H1 (cell line): ENCODE data around the gene EXD1. TPM values are rescaled to one million over a fixed set of nuclear protein-coding genes. Genes with fewer than 3 reads are reported as not detected.

Experiments
- CTCF ChIA-PET: fragments of 300-600 bp; sonication (Branson Sonifier 250); formaldehyde crosslinking; loops from one replicate; lab custom pipeline; 2021; ENCODE audit not compliant: partially characterized antibody; lab: Charles Lee
- POLR2A ChIA-PET: fragments of 300-600 bp; sonication (Branson Sonifier 250); formaldehyde crosslinking; loops from one replicate; lab custom pipeline; 2021; ENCODE audit warnings: inconsistent platforms; ENCODE audit not compliant: partially characterized antibody; lab: Charles Lee
- DNase-seq, 2 experiments: peaks; one replicate each; pipeline versions ENCODE4 v3.0.0 to v3.0.0-alpha.2; 2010 to 2022; ENCODE audit warnings: low spot score in 2 of 2, low read depth in 1 of 2, mixed read lengths in 1 of 2
- FAIRE-seq: peaks from 2 replicates; lab custom pipeline; 2011; peaks lifted over from hg19 to GRCh38; lab: Jason Lieb, UNC
- H2AFZ ChIP-seq: 2 replicates; pipeline ENCODE4 v1.8.1; 2012; ENCODE audit warnings: low read length, inconsistent platforms
- H2AK5ac ChIP-seq: 2 replicates; pipeline ENCODE4 v1.6.1; 2013; ENCODE audit warnings: low read depth, low read length
- H2BK120ac ChIP-seq: replicated peaks from 2 replicates; pipeline ENCODE3; 2013; ENCODE audit warnings: low read depth, low read length, inconsistent platforms
- H2BK12ac ChIP-seq: 2 replicates; pipeline ENCODE4 v1.6.1; 2013; ENCODE audit warnings: low read depth, low read length
- H2BK15ac ChIP-seq: 2 replicates; pipeline ENCODE4 v1.6.1; 2013; ENCODE audit warnings: low read length
- H2BK20ac ChIP-seq: 2 replicates; pipeline ENCODE4 v1.6.1; 2013; ENCODE audit warnings: low read length
- H2BK5ac ChIP-seq: 2 replicates; pipeline ENCODE4 v1.6.1; 2013; ENCODE audit warnings: low read depth, low read length
- H3K14ac ChIP-seq: 2 replicates; pipeline ENCODE4 v1.6.1; 2013; ENCODE audit warnings: inconsistent platforms; ENCODE audit not compliant: insufficient read length
- H3K18ac ChIP-seq: 2 replicates; pipeline ENCODE4 v1.6.1; 2013; ENCODE audit warnings: low read length; ENCODE audit errors: extremely low read depth
- H3K23ac ChIP-seq: 2 replicates; pipeline ENCODE4 v1.6.1; 2013; ENCODE audit warnings: inconsistent platforms; ENCODE audit not compliant: insufficient read length
- H3K23me2 ChIP-seq: 2 replicates; pipeline ENCODE4 v1.6.1; 2013; ENCODE audit warnings: low read depth, low read length
- H3K27ac ChIP-seq: 2 replicates; pipeline ENCODE4 v1.6.1; 2011; ENCODE audit warnings: low read depth, low read length, inconsistent platforms
- H3K27me3 ChIP-seq, 4 experiments: replicated peaks in 1 of 4; 1 replicate in 1 of 4; 2 replicates in 3 of 4; pipeline versions ENCODE4 v1.6.1 to v1.8.1; 2011 to 2013; ENCODE audit warnings: low read length in 3 of 4, mild to moderate bottlenecking in 3 of 4, inconsistent platforms in 2 of 4, mixed read lengths in 2 of 4, moderate library complexity in 1 of 4; ENCODE audit not compliant: control insufficient read depth in 3 of 4, insufficient read depth in 3 of 4; ENCODE audit errors: extremely low read depth in 1 of 4
- H3K36me3 ChIP-seq, 4 experiments: 2 replicates each; pipeline versions ENCODE4 v1.6.1 to v1.8.1; 2011 to 2013; ENCODE audit warnings: mild to moderate bottlenecking in 4 of 4, low read length in 3 of 4, moderate library complexity in 2 of 4, control low read depth in 1 of 4, inconsistent platforms in 1 of 4; ENCODE audit not compliant: insufficient read depth in 4 of 4, control insufficient read depth in 2 of 4
- H3K4ac ChIP-seq: replicated peaks from 2 replicates; pipeline ENCODE3; 2013; ENCODE audit warnings: low read length, low read depth, mixed read lengths, inconsistent platforms; ENCODE audit not compliant: insufficient read length
- H3K4me1 ChIP-seq, 4 experiments: replicated peaks in 1 of 4; 1 replicate in 1 of 4; 2 replicates in 3 of 4; pipeline versions ENCODE4 v1.6.1 to v1.8.1; 2011 to 2013; ENCODE audit warnings: low read length in 3 of 4, inconsistent platforms in 2 of 4, mixed read lengths in 1 of 4; ENCODE audit not compliant: insufficient read depth in 4 of 4, control insufficient read depth in 3 of 4
- H3K4me2 ChIP-seq, 2 experiments: 2 replicates each; pipeline versions ENCODE4 v1.6.1 to v1.8.1; 2011 to 2013; ENCODE audit warnings: low read depth in 2 of 2, low read length in 2 of 2, control low read depth in 1 of 2, inconsistent platforms in 1 of 2, mild to moderate bottlenecking in 1 of 2; ENCODE audit not compliant: insufficient read depth in 1 of 2
- H3K4me3 ChIP-seq, 4 experiments: fragments of 200-600, 300-600 bp in 1 of 4; sonication (generic), shearing (Covaris generic), sonication (Bioruptor Twin) in 1 of 4; 2 replicates each; pipeline versions ENCODE4 v1.5.1 to v1.8.1; 2011 to 2016; ENCODE audit warnings: low read length in 4 of 4, low read depth in 3 of 4, control low read depth in 2 of 4, inconsistent platforms in 2 of 4, mild to moderate bottlenecking in 2 of 4, mixed read lengths in 1 of 4, moderate library complexity in 1 of 4; ENCODE audit not compliant: insufficient read depth in 2 of 4; ENCODE audit errors: extremely low read depth in 1 of 4
- H3K56ac ChIP-seq: replicated peaks from 2 replicates; pipeline ENCODE3; 2013; ENCODE audit warnings: low read depth, mild to moderate bottlenecking, mixed read lengths, low read length, inconsistent platforms; ENCODE audit not compliant: insufficient read length
- H3K79me1 ChIP-seq: 2 replicates; pipeline ENCODE4 v1.6.1; 2013; ENCODE audit warnings: low read depth, low read length, control low read depth
- H3K79me2 ChIP-seq, 2 experiments: 2 replicates each; pipeline versions ENCODE4 v1.6.1 to v1.8.1; 2012 to 2013; ENCODE audit warnings: low read length in 2 of 2, mild to moderate bottlenecking in 2 of 2, inconsistent platforms in 1 of 2; ENCODE audit not compliant: insufficient read depth in 2 of 2, control insufficient read depth in 1 of 2
- H3K9ac ChIP-seq, 4 experiments: replicated peaks in 1 of 4; 1 replicate in 1 of 4; 2 replicates in 3 of 4; pipeline versions ENCODE4 v1.6.1 to v1.8.1; 2011 to 2013; ENCODE audit warnings: low read depth in 3 of 4, low read length in 3 of 4, control low read depth in 2 of 4, mild to moderate bottlenecking in 2 of 4, moderate library complexity in 2 of 4, inconsistent platforms in 1 of 4; ENCODE audit errors: extremely low read depth in 1 of 4
- H3K9me3 ChIP-seq, 2 experiments: 2 replicates each; pipeline versions ENCODE4 v1.6.1 to v1.8.1; 2012 to 2013; ENCODE audit warnings: mild to moderate bottlenecking in 2 of 2, moderate library complexity in 2 of 2, control low read depth in 1 of 2, inconsistent platforms in 1 of 2, low read depth in 1 of 2, low read length in 1 of 2, mixed read lengths in 1 of 2; ENCODE audit not compliant: insufficient read depth in 2 of 2
- H4K20me1 ChIP-seq, 2 experiments: replicated peaks in 1 of 2; 2 replicates each; pipeline versions ENCODE3 to v1.8.1; 2011 to 2013; ENCODE audit warnings: inconsistent platforms in 2 of 2, low read length in 2 of 2, mild to moderate bottlenecking in 1 of 2; ENCODE audit not compliant: insufficient read depth in 2 of 2, control insufficient read depth in 1 of 2
- H4K5ac ChIP-seq: 2 replicates; pipeline ENCODE4 v1.6.1; 2013; ENCODE audit warnings: low read length, low read depth, mixed read lengths, inconsistent platforms; ENCODE audit not compliant: insufficient read length
- H4K8ac ChIP-seq: 2 replicates; pipeline ENCODE4 v1.8.0; 2013; ENCODE audit warnings: mild to moderate bottlenecking, moderate library complexity, low read length, inconsistent platforms; ENCODE audit not compliant: insufficient read depth; ENCODE audit errors: extremely low read depth
- H4K91ac ChIP-seq: replicated peaks from 2 replicates; pipeline ENCODE3; 2013; ENCODE audit warnings: low read length, mixed read lengths, inconsistent platforms; ENCODE audit not compliant: insufficient read length
- FOSL1 ChIP-seq: IDR thresholded peaks from 2 replicates; pipeline ENCODE4 v1.6.1; 2011; ENCODE audit warnings: mild to moderate bottlenecking, low read depth, low read length, moderate library complexity; ENCODE audit not compliant: insufficient read depth
- POLR2A ChIP-seq, 2 experiments: IDR thresholded peaks; 1 replicate in 1 of 2; 2 replicates in 1 of 2; pipeline ENCODE4 v1.6.1; 2011; ENCODE audit warnings: low read depth in 2 of 2, low read length in 2 of 2, mild to moderate bottlenecking in 2 of 2; ENCODE audit errors: control extremely low read depth in 1 of 2
- RFX5 ChIP-seq: IDR thresholded peaks from 2 replicates; pipeline ENCODE4 v1.6.1; 2011; ENCODE audit warnings: low read depth, low read length, improper control_type of control experiment, borderline replicate concordance
- SP4 ChIP-seq: IDR thresholded peaks from 2 replicates; pipeline ENCODE4 v1.6.1; 2012; ENCODE audit warnings: low read length, inconsistent platforms
- WGBS, 2 experiments: shearing (Covaris generic) in 1 of 2; methylation state at CpG; one replicate each; pipeline versions ENCODE4 v1.1.6 to v1.1.7; 2013 to 2015; ENCODE audit warnings: low lambda C conversion rate in 2 of 2, mixed read lengths in 2 of 2, inconsistent platforms in 1 of 2, low coverage in 1 of 2, missing lambda C conversion rate in 1 of 2; ENCODE audit not compliant: insufficient replicate concordance in 2 of 2, insufficient coverage in 1 of 2, insufficient read length in 1 of 2; ENCODE audit errors: extremely low coverage in 1 of 2, missing lambda C conversion rate in 1 of 2; 5-methylcytosine and 5-hydroxymethylcytosine counted together
- polyA plus RNA-seq, 7 experiments: library from polyadenylated mRNA; depleted of rRNA in 3 of 7; stranded (reverse) in 5 of 7; unstranded in 2 of 7; fragments of >200 nt in 5 of 7; fragments of 200-250 nt in 2 of 7; gene quantifications; 1 replicate in 5 of 7; 2 replicates in 1 of 7; 4 replicates in 1 of 7; pipeline versions ENCODE4 v1.2.1 to v1.2.3, GENCODE V29; 2011 to 2013; ENCODE audit warnings: missing spikeins in 2 of 7, mixed read lengths in 2 of 7
- total RNA-seq: library from RNA; stranded (reverse); fragmentation: NEBNext Ultra II Directional; extraction: Animal tissue kit (Norgen Biotek cat#: 25700); gene quantifications from 2 replicates; pipeline ENCODE4 v1.2.1, GENCODE V29; 2021

Gene EXD1
- total and polyA plus RNA-seq, 2 of the 8 experiments (the other 6 are each of a cell fraction or from before 2014, with no cell fraction given) = 0.06 to 0.54 TPM

DNA sequence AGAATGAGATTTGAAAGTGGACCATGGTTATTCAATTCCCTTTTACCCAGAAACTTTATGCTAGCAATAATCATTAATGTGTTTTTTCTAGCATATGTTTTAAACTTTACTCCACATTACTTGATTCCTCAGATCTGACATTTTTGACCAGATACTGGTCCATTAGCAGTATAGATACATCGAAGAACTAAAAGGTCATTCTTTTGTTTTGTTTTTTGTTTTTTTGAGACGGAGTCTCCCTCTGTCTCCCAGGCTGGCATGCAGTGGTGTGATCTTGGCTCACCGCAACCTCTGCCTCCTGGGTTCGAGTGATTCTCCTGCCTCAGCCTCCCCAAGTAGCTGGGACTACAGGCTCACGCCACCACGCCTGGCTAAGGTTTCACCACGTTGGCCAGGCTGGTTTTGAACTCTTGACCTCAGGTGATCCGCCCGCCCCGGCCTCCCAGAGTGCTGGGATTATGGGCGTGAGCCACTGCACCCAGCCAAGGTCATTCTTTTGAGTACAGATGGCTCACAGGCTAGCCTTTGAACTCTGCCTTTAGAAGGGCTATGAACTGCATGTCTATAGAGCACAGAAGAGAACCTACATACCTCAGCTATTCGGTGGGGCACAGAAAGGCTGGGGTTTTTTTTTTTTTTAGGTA, 29.1 kb upstream of the EXD1 start:
- DNase-seq (no peak), FAIRE-seq (no peak)
- Histone ChIP-seq H3K9me3 (no peaks in the 10 kb centered on the region), H3K27ac (no peak overlapping the region), H3K79me1 (no peaks in the 10 kb centered on the region), H2BK12ac (no peak overlapping the region), H2BK5ac (no peak overlapping the region), H3K9ac (no peak overlapping the region), H4K91ac (no peak overlapping the region), H3K23ac (no peak overlapping the region), H3K4me3 (no peak overlapping the region), H3K14ac (no peak overlapping the region), H2BK20ac (no peak overlapping the region), H2AFZ (no peak overlapping the region), H3K56ac (no peak overlapping the region), H3K27me3 (no peaks in the 10 kb centered on the region), H3K79me2 (no peaks in the 10 kb centered on the region), H3K4me2 (no peak overlapping the region), H4K20me1 (no peaks in the 10 kb centered on the region), H3K36me3 (peaks cover 0 to 12% (median 3%) of the 10 kb centered on the region in 4 experiments; a peak in 3 of 8 replicates), H2AK5ac (no peak overlapping the region), H4K5ac (no peak overlapping the region), H2BK120ac (no peak overlapping the region), H3K4me1 (peaks cover 0 to 3% (median 2%) of the 10 kb centered on the region in 4 experiments; a peak in 6 of 7 replicates), H4K8ac (no peak overlapping the region), H3K23me2 (no peaks in the 10 kb centered on the region), H3K18ac (no peak overlapping the region), H3K4ac (no peak overlapping the region), H2BK15ac (no peak overlapping the region)
- POLR2A ChIA-PET = interaction anchor here (1.3 kb wide), 1 partner anchor 24 kb away, joined by 3 read pairs; no protein-coding TSS in a partner anchor
- CTCF ChIA-PET = interaction anchor here (0.6 to 1.5 kb wide), 3 partner anchors 29 to 252 kb away, joined by 3 to 5 read pairs (median 4); partner anchors contain the start of gene CHP1
- TF ChIP-seq FOSL1 (no peak), SP4 (no peak), RFX5 (no peak), POLR2A (IDR thresholded peaks at IDR 0.05; ENCODE audit: control extremely low read depth in 1 of 2, low read depth in 2 of 2, low read length in 2 of 2) (no peak)
- WGBS, 2 experiments = 86% methylated on average over 12 of the region's 12 CpGs; no CpG with 5 or more reads in 1 of the 2 experiments
